ENCODE data around the gene ZNF791. TPM values are rescaled to one million over a fixed set of nuclear protein-coding genes. Genes with fewer than 3 reads are reported as not detected.

The ZNF791 gene
- polyA plus RNA-seq, 1 donor from 2014 or later, result 10.2 TPM

DNA sequence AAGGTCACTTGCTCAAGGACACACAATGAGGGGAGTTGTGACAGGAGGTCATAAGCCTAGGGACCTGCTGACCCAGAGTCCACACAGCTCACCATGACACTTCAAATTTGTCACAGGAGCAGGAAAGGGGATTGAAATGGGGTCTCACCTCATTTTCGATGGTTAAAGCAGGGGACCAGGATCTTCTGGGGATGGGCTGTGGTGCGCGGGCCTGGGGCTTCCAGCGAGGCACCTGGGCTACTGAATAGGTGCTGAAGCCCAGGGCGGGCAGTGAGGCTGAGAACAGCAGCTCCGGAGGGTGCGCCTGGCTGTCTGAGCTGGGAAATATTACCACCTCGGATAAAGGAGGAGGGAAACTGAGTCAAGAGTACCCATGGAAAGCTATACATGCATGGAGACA is 44.8 kb downstream of the ZNF791 start:
- H3K4me2 ChIP-seq (ENCODE audit: low read length), result no peak overlapping the region
- H3K9me3 ChIP-seq (ENCODE audit: low read length), result no peaks in the 10 kb centered on the region
- H3K27me3 ChIP-seq (ENCODE audit: insufficient read depth, low read depth, low read length), result no peaks in the 10 kb centered on the region
- no peaks in the 10 kb centered on the region for H3F3A ChIP-seq (ENCODE audit: insufficient read depth, low read length, poor library complexity, severe bottlenecking)
- H3K9me2 ChIP-seq (ENCODE audit: insufficient read depth, low read length), result no peaks in the 10 kb centered on the region
- H3K79me2 ChIP-seq (replicated peaks; ENCODE audit: insufficient read depth, low read length), result no peaks in the 10 kb centered on the region
- no peak overlapping the region for H3K27ac ChIP-seq (ENCODE audit: low read length)
- no peak overlapping the region for H3K9ac ChIP-seq (ENCODE audit: low read length)
- no peaks in the 10 kb centered on the region for H4K20me1 ChIP-seq (ENCODE audit: insufficient read depth)
- H2AFZ ChIP-seq (ENCODE audit: low read depth, low read length), result no peak overlapping the region
- H3K36me3 ChIP-seq (ENCODE audit: insufficient read depth, low read length), result no peaks in the 10 kb centered on the region
- no peak overlapping the region for H3K4me3 ChIP-seq (ENCODE audit: low read length)
- TF ChIP-seq MXI1 (conservative IDR thresholded peaks at IDR 0.05; ENCODE audit: poor library complexity, severe bottlenecking) (no peak), SMC3 (conservative IDR thresholded peaks at IDR 0.05; ENCODE audit: poor library complexity) (no peak), POLR2AphosphoS5 (IDR thresholded peaks at IDR 0.05) (no peak)
- TF ChIP-seq, protein P1, sequence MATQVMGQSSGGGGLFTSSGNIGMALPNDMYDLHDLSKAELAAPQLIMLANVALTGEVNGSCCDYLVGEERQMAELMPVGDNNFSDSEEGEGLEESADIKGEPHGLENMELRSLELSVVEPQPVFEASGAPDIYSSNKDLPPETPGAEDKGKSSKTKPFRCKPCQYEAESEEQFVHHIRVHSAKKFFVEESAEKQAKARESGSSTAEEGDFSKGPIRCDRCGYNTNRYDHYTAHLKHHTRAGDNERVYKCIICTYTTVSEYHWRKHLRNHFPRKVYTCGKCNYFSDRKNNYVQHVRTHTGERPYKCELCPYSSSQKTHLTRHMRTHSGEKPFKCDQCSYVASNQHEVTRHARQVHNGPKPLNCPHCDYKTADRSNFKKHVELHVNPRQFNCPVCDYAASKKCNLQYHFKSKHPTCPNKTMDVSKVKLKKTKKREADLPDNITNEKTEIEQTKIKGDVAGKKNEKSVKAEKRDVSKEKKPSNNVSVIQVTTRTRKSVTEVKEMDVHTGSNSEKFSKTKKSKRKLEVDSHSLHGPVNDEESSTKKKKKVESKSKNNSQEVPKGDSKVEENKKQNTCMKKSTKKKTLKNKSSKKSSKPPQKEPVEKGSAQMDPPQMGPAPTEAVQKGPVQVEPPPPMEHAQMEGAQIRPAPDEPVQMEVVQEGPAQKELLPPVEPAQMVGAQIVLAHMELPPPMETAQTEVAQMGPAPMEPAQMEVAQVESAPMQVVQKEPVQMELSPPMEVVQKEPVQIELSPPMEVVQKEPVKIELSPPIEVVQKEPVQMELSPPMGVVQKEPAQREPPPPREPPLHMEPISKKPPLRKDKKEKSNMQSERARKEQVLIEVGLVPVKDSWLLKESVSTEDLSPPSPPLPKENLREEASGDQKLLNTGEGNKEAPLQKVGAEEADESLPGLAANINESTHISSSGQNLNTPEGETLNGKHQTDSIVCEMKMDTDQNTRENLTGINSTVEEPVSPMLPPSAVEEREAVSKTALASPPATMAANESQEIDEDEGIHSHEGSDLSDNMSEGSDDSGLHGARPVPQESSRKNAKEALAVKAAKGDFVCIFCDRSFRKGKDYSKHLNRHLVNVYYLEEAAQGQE (IDR thresholded peaks at IDR 0.05; ENCODE audit: borderline replicate concordance), result no peak

DNA sequence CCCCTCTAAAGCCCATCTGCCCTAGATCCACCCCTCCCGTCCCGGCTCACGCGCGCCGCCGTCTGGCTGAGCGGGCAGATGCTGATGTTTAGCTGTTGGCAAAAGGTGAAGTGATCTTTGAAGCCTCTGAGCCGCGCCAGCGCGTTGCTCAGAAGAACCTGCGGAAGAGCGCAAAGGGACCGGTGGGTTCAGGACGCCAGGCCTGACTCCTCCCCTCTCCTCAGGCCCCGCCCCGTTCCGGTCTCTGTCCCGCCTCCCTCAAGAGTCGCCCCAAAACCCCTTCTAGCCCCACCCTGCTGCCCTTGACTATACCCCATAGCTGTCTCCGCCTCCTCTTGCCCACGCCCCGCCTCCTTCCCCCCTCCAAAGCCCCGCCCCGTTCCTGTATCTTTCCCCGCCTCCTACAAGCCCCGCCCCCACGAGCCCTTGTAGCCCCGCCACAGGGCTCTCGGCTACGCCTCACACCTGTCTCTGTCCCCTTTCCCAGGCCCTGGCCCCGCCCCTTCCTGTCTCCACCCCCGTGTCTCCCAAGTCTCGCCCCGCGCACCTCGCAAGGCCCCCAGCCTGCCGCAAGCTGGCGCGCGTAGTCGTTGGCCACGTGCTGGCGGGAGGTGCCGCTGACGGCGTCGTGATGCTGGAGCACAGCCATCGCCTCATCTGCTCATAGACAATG is 46.3 kb downstream of the ZNF791 start:
- H3K9me2 ChIP-seq (ENCODE audit: insufficient read depth, low read length), result no peaks in the 10 kb centered on the region
- H3K79me2 ChIP-seq (replicated peaks; ENCODE audit: insufficient read depth, low read length), result no peaks in the 10 kb centered on the region
- H3K27me3 ChIP-seq (ENCODE audit: insufficient read depth, low read depth, low read length), result no peaks in the 10 kb centered on the region
- H3K4me3 ChIP-seq (ENCODE audit: low read length), result no peak overlapping the region
- no peaks in the 10 kb centered on the region for H4K20me1 ChIP-seq (ENCODE audit: insufficient read depth)
- H3K9me3 ChIP-seq (ENCODE audit: low read length), result no peaks in the 10 kb centered on the region
- TF ChIP-seq, protein P2, sequence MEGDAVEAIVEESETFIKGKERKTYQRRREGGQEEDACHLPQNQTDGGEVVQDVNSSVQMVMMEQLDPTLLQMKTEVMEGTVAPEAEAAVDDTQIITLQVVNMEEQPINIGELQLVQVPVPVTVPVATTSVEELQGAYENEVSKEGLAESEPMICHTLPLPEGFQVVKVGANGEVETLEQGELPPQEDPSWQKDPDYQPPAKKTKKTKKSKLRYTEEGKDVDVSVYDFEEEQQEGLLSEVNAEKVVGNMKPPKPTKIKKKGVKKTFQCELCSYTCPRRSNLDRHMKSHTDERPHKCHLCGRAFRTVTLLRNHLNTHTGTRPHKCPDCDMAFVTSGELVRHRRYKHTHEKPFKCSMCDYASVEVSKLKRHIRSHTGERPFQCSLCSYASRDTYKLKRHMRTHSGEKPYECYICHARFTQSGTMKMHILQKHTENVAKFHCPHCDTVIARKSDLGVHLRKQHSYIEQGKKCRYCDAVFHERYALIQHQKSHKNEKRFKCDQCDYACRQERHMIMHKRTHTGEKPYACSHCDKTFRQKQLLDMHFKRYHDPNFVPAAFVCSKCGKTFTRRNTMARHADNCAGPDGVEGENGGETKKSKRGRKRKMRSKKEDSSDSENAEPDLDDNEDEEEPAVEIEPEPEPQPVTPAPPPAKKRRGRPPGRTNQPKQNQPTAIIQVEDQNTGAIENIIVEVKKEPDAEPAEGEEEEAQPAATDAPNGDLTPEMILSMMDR (IDR thresholded peaks at IDR 0.05; ENCODE audit: poor library complexity, severe bottlenecking), result no peak
- TF ChIP-seq TAF1 (IDR thresholded peaks at IDR 0.05; ENCODE audit: low read depth) (no peak), EP300 (conservative IDR thresholded peaks at IDR 0.05; ENCODE audit: poor library complexity, severe bottlenecking) (no peak), RAD21 (conservative IDR thresholded peaks at IDR 0.05) (no peak)
- no peak overlapping the region for H3K9ac ChIP-seq (ENCODE audit: low read length)
- H2AFZ ChIP-seq (ENCODE audit: low read depth, low read length), result no peak overlapping the region
- no peaks in the 10 kb centered on the region for H3K36me3 ChIP-seq (ENCODE audit: insufficient read depth, low read length)
- H3F3A ChIP-seq (ENCODE audit: insufficient read depth, low read length, poor library complexity, severe bottlenecking), result no peaks in the 10 kb centered on the region
- H3K27ac ChIP-seq (ENCODE audit: low read length), result no peak overlapping the region
- H3K4me2 ChIP-seq (ENCODE audit: low read length), result no peak overlapping the region

DNA sequence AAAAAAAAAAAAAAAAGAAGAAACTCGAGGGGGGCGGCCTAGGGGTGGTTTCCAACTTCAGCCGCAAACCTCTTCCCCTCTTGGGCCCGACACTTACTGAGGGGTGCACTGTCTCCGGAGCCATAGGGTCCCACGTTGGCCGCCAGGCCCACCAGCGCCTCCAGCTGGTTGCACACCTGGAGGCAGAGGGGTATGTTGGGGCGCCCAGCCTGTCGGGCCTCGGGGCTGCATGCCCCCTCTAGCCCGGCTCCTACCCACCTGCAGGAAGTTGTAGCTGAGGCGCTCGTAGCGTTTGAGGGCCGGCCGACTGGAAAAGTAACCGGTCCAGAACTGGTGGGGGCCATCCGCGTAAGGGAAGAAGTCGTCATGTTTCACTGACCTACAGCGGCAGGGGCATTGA is 47.2 kb downstream of the ZNF791 start:
- Histone ChIP-seq H3K27me3 (ENCODE audit: insufficient read depth, low read depth, low read length) (no peaks in the 10 kb centered on the region), H3K4me2 (ENCODE audit: low read length) (no peak overlapping the region), H2AFZ (ENCODE audit: low read depth, low read length) (no peak overlapping the region), H3K4me3 (ENCODE audit: low read length) (no peak overlapping the region), H3K9me2 (ENCODE audit: insufficient read depth, low read length) (no peaks in the 10 kb centered on the region), H4K20me1 (ENCODE audit: insufficient read depth) (no peaks in the 10 kb centered on the region), H3K27ac (ENCODE audit: low read length) (no peak overlapping the region), H3F3A (ENCODE audit: insufficient read depth, low read length, poor library complexity, severe bottlenecking) (no peaks in the 10 kb centered on the region), H3K36me3 (ENCODE audit: insufficient read depth, low read length) (no peaks in the 10 kb centered on the region), H3K79me2 (replicated peaks; ENCODE audit: insufficient read depth, low read length) (no peaks in the 10 kb centered on the region), H3K9ac (ENCODE audit: low read length) (no peak overlapping the region), H3K9me3 (ENCODE audit: low read length) (no peaks in the 10 kb centered on the region)
- TF ChIP-seq RAD21 (conservative IDR thresholded peaks at IDR 0.05) (no peak), SMC3 (conservative IDR thresholded peaks at IDR 0.05; ENCODE audit: poor library complexity) (no peak), EP300 (conservative IDR thresholded peaks at IDR 0.05; ENCODE audit: poor library complexity, severe bottlenecking) (no peak), MXI1 (conservative IDR thresholded peaks at IDR 0.05; ENCODE audit: poor library complexity, severe bottlenecking) (no peak), EZH2 (IDR thresholded peaks at IDR 0.05; ENCODE audit: borderline replicate concordance, insufficient read depth, low read length, poor library complexity, severe bottlenecking) (no peak), POLR2AphosphoS5 (IDR thresholded peaks at IDR 0.05) (no peak), TAF1 (IDR thresholded peaks at IDR 0.05; ENCODE audit: low read depth) (no peak)
- TF ChIP-seq, protein P1 (IDR thresholded peaks at IDR 0.05; ENCODE audit: borderline replicate concordance), result no peak
- TF ChIP-seq, protein P2 (IDR thresholded peaks at IDR 0.05; ENCODE audit: poor library complexity, severe bottlenecking), result no peak

Measured in neural cell (in vitro differentiated cells).